Thoracic aorta (tissue), 2 donors: Measurements from ENCODE around the gene SRSF4. TPM values are rescaled to one million over a fixed set of nuclear protein-coding genes. Genes with fewer than 3 reads are reported as not detected.

ENCODE experiments used
- ATAC-seq: fragments of 150-250 bp; one replicate; pipeline ENCODE4 v1.8.0; 2017; ENCODE audit warnings: low read depth; ENCODE audit not compliant: insufficient number of reproducible peaks, low FRiP score
- DNase-seq: peaks from one replicate; pipeline ENCODE4 v3.0.0-alpha.2; 2020; ENCODE audit warnings: low spot score
- H3K27ac ChIP-seq, 2 donors: fragments of 200-600 bp; sonication (generic); 1 replicate in 1 of 2; 2 replicates in 1 of 2; pipeline ENCODE4 v1.5.1; 2016; ENCODE audit warnings: mild to moderate bottlenecking in 2 of 2, moderate library complexity in 2 of 2
- H3K27me3 ChIP-seq: fragments of 200-600 bp; sonication (generic); replicated peaks from 2 replicates; pipeline ENCODE4 v1.6.0; 2016; ENCODE audit warnings: mild to moderate bottlenecking; ENCODE audit not compliant: insufficient read depth
- H3K36me3 ChIP-seq: fragments of 200-600 bp; sonication (generic); one replicate; pipeline ENCODE4 v1.5.1; 2016
- H3K4me1 ChIP-seq, 2 donors: fragments of 200-600 bp; sonication (generic); 1 replicate in 1 of 2; 2 replicates in 1 of 2; pipeline versions ENCODE4 v1.5.1 to v1.6.0; 2016; ENCODE audit warnings: low read depth in 2 of 2, mild to moderate bottlenecking in 1 of 2; ENCODE audit not compliant: control insufficient read depth in 1 of 2
- H3K4me3 ChIP-seq: fragments of 200-600 bp; sonication (generic); 2 replicates; pipeline ENCODE4 v1.5.1; 2016; ENCODE audit warnings: mild to moderate bottlenecking
- H3K9me3 ChIP-seq: fragments of 200-600 bp; sonication (generic); 2 replicates; pipeline ENCODE4 v1.5.1; 2016
- total RNA-seq, 2 donors: library from RNA; depleted of rRNA; stranded (reverse); fragments of >200 nt; gene quantifications; one replicate each; pipeline versions ENCODE4 v1.1.0 to v1.2.3, GENCODE V29; 2016
- TF ChIP-seq, protein P1 (sequence below): fragments of 200-600 bp; sonication (generic); IDR thresholded peaks from one replicate; pipeline ENCODE4 v1.5.1; 2019; ENCODE audit warnings: antibody characterized with exemption

SRSF4 gene
- total RNA-seq, 2 donors from 2014 or later, result 52.5 to 96.4 TPM

DNA sequence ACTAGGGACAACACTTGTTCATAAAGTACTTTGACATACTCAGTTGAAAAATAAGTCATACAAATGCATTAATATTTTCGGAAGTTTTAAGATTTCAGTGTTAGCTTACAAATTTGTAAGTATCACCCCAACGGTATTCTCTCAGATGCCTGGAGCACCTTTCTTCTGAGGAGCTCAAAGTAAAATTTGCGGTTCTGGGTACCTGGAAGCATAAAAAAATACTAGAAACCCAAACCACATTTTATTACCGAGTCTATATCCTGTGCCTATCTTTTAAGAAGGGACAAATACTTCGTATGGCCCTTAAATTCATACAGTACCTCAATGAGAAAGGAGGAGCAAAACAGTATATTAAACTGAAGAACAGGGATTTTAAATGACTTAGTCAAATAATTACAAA lies 10.2 kb downstream of the SRSF4 start:
- peaks cover 20 to 41% of the 10 kb centered on the region in 2 donors for H3K4me1 ChIP-seq
- ATAC-seq, result no peak
- no peak overlapping the region for H3K27ac ChIP-seq

DNA sequence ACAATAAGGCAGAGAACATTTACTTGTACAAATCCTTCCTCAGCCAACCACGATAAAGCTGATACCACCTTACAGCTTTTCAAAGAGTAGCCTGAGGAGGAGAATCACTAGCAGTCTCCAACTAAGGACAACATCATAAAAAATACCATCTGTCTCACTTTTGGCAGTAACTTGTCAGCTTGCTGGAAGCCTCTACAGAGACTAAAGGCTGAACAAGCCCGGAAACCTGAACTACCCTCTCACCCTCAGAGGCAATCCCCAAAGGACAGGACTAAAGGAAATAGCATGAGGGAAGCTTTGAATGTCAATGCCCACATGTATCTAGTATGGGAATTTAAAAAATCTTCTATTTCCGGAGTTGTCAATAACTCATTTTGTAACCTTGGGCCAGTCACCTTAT lies 10.6 kb downstream of the SRSF4 start:
- H3K27me3 ChIP-seq, result no peaks in the 10 kb centered on the region
- no peak for ATAC-seq
- no peak overlapping the region for H3K4me3 ChIP-seq
- H3K27ac ChIP-seq, result no peak overlapping the region
- peaks cover 10% of the 10 kb centered on the region for H3K36me3 ChIP-seq
- TF ChIP-seq, protein P1, sequence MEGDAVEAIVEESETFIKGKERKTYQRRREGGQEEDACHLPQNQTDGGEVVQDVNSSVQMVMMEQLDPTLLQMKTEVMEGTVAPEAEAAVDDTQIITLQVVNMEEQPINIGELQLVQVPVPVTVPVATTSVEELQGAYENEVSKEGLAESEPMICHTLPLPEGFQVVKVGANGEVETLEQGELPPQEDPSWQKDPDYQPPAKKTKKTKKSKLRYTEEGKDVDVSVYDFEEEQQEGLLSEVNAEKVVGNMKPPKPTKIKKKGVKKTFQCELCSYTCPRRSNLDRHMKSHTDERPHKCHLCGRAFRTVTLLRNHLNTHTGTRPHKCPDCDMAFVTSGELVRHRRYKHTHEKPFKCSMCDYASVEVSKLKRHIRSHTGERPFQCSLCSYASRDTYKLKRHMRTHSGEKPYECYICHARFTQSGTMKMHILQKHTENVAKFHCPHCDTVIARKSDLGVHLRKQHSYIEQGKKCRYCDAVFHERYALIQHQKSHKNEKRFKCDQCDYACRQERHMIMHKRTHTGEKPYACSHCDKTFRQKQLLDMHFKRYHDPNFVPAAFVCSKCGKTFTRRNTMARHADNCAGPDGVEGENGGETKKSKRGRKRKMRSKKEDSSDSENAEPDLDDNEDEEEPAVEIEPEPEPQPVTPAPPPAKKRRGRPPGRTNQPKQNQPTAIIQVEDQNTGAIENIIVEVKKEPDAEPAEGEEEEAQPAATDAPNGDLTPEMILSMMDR, result no peak
- peaks cover 18 to 37% of the 10 kb centered on the region in 2 donors for H3K4me1 ChIP-seq
- no peak for DNase-seq
- H3K9me3 ChIP-seq, result no peaks in the 10 kb centered on the region

More for the DNA sequence above, 10.2 kb downstream of the SRSF4 start:
- Histone ChIP-seq H3K27me3 (no peaks in the 10 kb centered on the region), H3K4me3 (no peak overlapping the region), H3K9me3 (no peaks in the 10 kb centered on the region), H3K36me3 (peaks cover 6% of the 10 kb centered on the region)
- no peak for DNase-seq
- TF ChIP-seq, protein P1, result no peak

DNA sequence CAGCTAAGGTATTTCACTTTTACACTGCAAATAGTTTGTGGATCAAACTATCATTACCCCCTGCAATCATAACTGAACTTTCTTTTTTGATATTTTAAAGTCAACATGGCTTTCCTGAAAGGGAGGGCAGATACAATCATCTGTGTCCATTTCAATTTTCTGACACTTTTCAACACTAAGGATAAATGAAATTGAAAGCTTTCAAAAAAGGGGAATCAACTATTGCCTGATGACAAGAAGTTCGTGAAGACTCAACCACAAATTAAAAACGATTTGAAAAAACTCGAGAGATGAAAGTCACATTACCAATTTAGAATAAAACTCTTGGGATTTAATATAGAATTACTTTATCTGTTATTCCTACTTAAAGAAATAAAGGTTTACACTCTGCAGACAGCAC lies 11.7 kb downstream of the SRSF4 start:
- H3K36me3 ChIP-seq, result peaks cover 18% of the 10 kb centered on the region
- no peak overlapping the region for H3K4me3 ChIP-seq
- no peaks in the 10 kb centered on the region for H3K27me3 ChIP-seq
- H3K27ac ChIP-seq, result no peak overlapping the region
- H3K9me3 ChIP-seq, result no peaks in the 10 kb centered on the region
- DNase-seq (no peak), ATAC-seq (no peak)
- H3K4me1 ChIP-seq, result peaks cover 18 to 33% of the 10 kb centered on the region in 2 donors
- TF ChIP-seq, protein P1, result no peak

DNA sequence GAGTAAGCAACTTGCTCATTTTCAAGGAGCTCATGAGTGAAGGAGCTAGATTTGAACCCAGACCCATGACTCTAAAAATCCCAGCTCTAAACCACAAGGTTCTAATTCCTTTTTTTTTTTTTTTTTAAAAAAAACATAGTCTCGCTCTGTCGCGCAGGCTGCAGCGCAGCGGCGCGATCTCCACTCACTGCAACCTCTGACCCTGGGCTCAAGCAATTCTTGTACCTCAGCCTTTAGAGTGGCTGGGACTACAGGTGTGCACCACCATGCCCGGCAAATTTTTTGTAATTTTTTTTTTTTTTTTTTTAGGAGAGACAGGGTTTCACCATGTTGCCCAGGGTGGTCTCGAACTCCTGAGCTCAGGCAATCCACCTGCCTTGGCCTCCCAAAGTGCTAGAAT lies 13.8 kb downstream of the SRSF4 start:
- TF ChIP-seq, protein P1, result no peak
- no peak for DNase-seq
- H3K27ac ChIP-seq, result no peak overlapping the region
- H3K4me1 ChIP-seq, result peaks cover 18 to 33% of the 10 kb centered on the region in 2 donors
- H3K27me3 ChIP-seq, result no peaks in the 10 kb centered on the region
- H3K4me3 ChIP-seq, result no peak overlapping the region
- ATAC-seq, result no peak
- H3K36me3 ChIP-seq, result peaks cover 18% of the 10 kb centered on the region
- H3K9me3 ChIP-seq, result no peaks in the 10 kb centered on the region

DNA sequence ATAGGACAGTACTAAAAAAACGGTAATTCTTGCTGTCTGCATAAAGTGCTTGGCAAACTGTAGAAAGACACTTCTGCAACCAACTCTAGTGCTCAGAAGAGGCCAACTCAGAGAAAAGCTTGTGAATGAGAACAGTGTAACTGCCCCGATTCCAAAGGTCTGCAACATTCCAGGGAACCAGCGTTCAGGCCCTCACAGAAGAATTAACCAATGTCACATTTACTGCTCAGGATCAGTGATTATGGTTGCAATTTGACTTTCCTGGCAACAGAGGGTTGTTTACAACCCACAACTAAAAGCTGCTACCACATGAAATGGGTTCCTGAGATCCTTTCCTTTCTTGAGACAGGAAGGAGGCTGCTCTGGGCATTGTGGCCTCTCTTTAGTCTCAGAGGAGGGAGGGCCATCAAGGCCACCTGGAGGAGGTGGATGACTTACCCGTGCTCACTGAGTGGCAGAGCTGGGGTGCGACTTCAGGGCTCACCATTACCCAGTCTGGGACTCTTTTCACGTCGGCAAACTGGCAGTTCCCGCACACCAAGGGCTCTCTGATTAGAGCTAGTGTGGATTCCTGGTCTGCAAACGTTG lies 15.3 kb downstream of the SRSF4 start:
- Histone ChIP-seq H3K4me1 (peaks cover 14 to 36% of the 10 kb centered on the region in 2 donors), H3K27ac (no peak overlapping the region), H3K4me3 (no peak overlapping the region), H3K9me3 (no peaks in the 10 kb centered on the region), H3K36me3 (peaks cover 16% of the 10 kb centered on the region), H3K27me3 (no peaks in the 10 kb centered on the region)
- ATAC-seq, result no peak
- no peak for DNase-seq
- TF ChIP-seq, protein P1, result no peak
